K562 (cell line): ENCODE measurements around the gene FEV.

Experiments used
- CREB1 ChIP-seq, 2 experiments: sonication (generic) in 1 of 2; formaldehyde crosslinking in 1 of 2; IDR thresholded peaks; 2 replicates each; pipeline versions ENCODE4 v1.6.1 to v1.8.0; 2012 to 2022; ENCODE audit warnings: inconsistent platforms in 1 of 2, mild to moderate bottlenecking in 1 of 2, missing genetic modification reagents in 1 of 2, moderate library complexity in 1 of 2
- ELK1 ChIP-seq: sonication (generic); formaldehyde crosslinking; IDR thresholded peaks from 2 replicates; pipeline ENCODE4 v1.8.1; 2022; ENCODE audit warnings: missing genetic modification reagents
- EP300 ChIP-seq: IDR thresholded peaks from 2 replicates; pipeline ENCODE4 v1.6.1; 2012; ENCODE audit warnings: low read length, improper control_type of control experiment
- FOXJ3 ChIP-seq: sonication (generic); formaldehyde crosslinking; IDR thresholded peaks from 2 replicates; pipeline ENCODE4 v1.4.0; 2020; ENCODE audit warnings: mild to moderate bottlenecking, missing genetic modification reagents
- GABPB1 ChIP-seq: sonication (generic); formaldehyde crosslinking; IDR thresholded peaks from 2 replicates; pipeline ENCODE4 v1.8.0; 2022; ENCODE audit warnings: mild to moderate bottlenecking, missing genetic modification reagents
- GTF2E2 ChIP-seq: fragments of 200-800 bp; sonication (Bioruptor generic); IDR thresholded peaks from 2 replicates; pipeline ENCODE4 v1.6.1; 2016; ENCODE audit warnings: missing genetic modification characterization, missing compliant biosample characterization
- HBP1 ChIP-seq: fragments of 450-650 bp; formaldehyde crosslinking; IDR thresholded peaks from 2 replicates; pipeline ENCODE4 v1.4.0; 2022; ENCODE audit warnings: missing genetic modification characterization
- SMC3 ChIP-seq: conservative IDR thresholded peaks from 2 replicates; pipeline ENCODE4 v1.6.1; 2011; ENCODE audit warnings: low read depth, low read length, improper control_type of control experiment; ENCODE audit not compliant: insufficient read depth
- TBL1XR1 ChIP-seq, 2 experiments: IDR thresholded peaks; 2 replicates each; pipeline ENCODE4 v1.6.1; 2012; ENCODE audit warnings: improper control_type of control experiment in 2 of 2, low read length in 2 of 2, mild to moderate bottlenecking in 1 of 2
- TEAD4 ChIP-seq, 2 experiments: sonication (generic) in 1 of 2; formaldehyde crosslinking in 1 of 2; IDR thresholded peaks; 2 replicates each; pipeline versions ENCODE4 v1.6.1 to v1.8.0; 2012 to 2022; ENCODE audit warnings: borderline replicate concordance in 1 of 2, inconsistent platforms in 1 of 2, low read length in 1 of 2, mild to moderate bottlenecking in 1 of 2, missing genetic modification reagents in 1 of 2
- ZNF263 ChIP-seq: sonication (generic); formaldehyde crosslinking; IDR thresholded peaks from 2 replicates; pipeline ENCODE4 v1.8.0; 2022; ENCODE audit warnings: mild to moderate bottlenecking, missing genetic modification reagents, borderline replicate concordance
- TF ChIP-seq, protein P1 (sequence below): fragments of 450-650 bp; IDR thresholded peaks from 2 replicates; pipeline ENCODE4 v1.6.1; 2016; ENCODE audit warnings: mild to moderate bottlenecking
- TF ChIP-seq, protein P2 (sequence below): fragments of 250-450 bp; sonication (Bioruptor Pico); IDR thresholded peaks from 2 replicates; pipeline ENCODE4 v1.5.0; 2021; ENCODE audit warnings: mild to moderate bottlenecking, borderline replicate concordance
- TF ChIP-seq, protein P3 (sequence below), 3 experiments: IDR thresholded peaks in 2 of 3; conservative IDR thresholded peaks in 1 of 3; 2 replicates each; pipeline ENCODE4 v1.5.1; 2011 to 2012; ENCODE audit warnings: low read length in 3 of 3, mild to moderate bottlenecking in 3 of 3, control low read depth in 2 of 3, improper control_type of control experiment in 1 of 3, inconsistent platforms in 1 of 3, low read depth in 1 of 3, mixed read lengths in 1 of 3, moderate library complexity in 1 of 3; ENCODE audit not compliant: insufficient read depth in 2 of 3

DNA sequence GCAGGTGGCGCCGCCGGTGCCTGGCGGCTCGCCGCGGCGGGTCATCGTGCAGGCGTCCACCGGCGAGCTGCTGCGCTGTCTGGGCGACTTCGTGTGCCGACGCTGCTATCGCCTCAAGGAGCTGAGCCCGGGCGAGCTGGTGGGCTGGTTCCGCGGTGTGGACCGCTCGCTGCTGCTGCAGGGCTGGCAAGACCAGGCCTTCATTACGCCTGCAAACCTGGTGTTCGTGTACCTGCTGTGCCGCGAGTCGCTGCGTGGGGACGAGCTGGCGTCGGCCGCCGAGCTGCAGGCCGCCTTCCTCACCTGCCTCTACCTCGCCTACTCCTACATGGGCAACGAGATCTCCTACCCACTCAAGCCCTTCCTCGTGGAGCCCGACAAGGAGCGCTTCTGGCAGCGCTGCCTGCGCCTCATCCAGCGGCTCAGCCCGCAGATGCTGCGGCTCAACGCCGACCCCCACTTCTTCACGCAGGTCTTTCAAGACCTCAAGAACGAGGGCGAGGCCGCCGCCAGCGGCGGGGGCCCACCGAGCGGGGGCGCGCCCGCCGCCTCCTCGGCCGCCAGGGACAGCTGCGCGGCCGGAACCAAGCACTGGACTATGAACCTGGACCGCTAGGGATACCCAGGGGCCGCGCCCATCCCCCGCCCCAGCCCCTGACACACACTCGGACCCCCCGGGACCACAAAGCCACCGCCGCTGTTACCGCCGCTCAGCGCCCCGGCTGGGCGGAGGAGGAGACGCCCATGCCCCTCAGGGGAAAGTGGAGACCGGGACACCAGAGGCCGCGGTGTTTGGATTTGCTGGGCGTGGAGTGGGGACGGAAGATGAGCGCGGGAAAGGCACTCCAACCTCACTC is 24.4 kb downstream of the FEV start:
- no peak for TF ChIP-seq SMC3
- TF ChIP-seq CREB1 (IDR thresholded peaks at IDR 0.05) = no peak
- TF ChIP-seq CREB1 (CRISPR knock-in tag; IDR thresholded peaks at IDR 0.05) = no peak
- TF ChIP-seq HBP1 = no peak
- TF ChIP-seq, protein P1, sequence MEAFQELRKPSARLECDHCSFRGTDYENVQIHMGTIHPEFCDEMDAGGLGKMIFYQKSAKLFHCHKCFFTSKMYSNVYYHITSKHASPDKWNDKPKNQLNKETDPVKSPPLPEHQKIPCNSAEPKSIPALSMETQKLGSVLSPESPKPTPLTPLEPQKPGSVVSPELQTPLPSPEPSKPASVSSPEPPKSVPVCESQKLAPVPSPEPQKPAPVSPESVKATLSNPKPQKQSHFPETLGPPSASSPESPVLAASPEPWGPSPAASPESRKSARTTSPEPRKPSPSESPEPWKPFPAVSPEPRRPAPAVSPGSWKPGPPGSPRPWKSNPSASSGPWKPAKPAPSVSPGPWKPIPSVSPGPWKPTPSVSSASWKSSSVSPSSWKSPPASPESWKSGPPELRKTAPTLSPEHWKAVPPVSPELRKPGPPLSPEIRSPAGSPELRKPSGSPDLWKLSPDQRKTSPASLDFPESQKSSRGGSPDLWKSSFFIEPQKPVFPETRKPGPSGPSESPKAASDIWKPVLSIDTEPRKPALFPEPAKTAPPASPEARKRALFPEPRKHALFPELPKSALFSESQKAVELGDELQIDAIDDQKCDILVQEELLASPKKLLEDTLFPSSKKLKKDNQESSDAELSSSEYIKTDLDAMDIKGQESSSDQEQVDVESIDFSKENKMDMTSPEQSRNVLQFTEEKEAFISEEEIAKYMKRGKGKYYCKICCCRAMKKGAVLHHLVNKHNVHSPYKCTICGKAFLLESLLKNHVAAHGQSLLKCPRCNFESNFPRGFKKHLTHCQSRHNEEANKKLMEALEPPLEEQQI = no peak
- no peak for TF ChIP-seq ELK1 (CRISPR knock-in tag)
- no peak for TF ChIP-seq GABPB1
- no peak for TF ChIP-seq TEAD4 (IDR thresholded peaks at IDR 0.05; ENCODE audit: low read length)
- no peak for TF ChIP-seq TEAD4 (CRISPR knock-in tag; IDR thresholded peaks at IDR 0.05; ENCODE audit: borderline replicate concordance)
- TF ChIP-seq, protein P2, sequence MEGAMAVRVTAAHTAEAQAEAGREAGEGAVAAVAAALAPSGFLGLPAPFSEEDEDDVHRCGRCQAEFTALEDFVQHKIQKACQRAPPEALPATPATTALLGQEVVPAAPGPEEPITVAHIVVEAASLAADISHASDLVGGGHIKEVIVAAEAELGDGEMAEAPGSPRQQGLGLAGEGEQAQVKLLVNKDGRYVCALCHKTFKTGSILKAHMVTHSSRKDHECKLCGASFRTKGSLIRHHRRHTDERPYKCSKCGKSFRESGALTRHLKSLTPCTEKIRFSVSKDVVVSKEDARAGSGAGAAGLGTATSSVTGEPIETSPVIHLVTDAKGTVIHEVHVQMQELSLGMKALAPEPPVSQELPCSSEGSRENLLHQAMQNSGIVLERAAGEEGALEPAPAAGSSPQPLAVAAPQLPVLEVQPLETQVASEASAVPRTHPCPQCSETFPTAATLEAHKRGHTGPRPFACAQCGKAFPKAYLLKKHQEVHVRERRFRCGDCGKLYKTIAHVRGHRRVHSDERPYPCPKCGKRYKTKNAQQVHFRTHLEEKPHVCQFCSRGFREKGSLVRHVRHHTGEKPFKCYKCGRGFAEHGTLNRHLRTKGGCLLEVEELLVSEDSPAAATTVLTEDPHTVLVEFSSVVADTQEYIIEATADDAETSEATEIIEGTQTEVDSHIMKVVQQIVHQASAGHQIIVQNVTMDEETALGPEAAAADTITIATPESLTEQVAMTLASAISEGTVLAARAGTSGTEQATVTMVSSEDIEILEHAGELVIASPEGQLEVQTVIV (CRISPR knock-in tag) = no peak
- no peak for TF ChIP-seq TBL1XR1 (IDR thresholded peaks at IDR 0.05; ENCODE audit: low read length in 2 of 2)
- no peak for TF ChIP-seq GTF2E2
- no peak for TF ChIP-seq ZNF263 (CRISPR knock-in tag)
- TF ChIP-seq, protein P3, sequence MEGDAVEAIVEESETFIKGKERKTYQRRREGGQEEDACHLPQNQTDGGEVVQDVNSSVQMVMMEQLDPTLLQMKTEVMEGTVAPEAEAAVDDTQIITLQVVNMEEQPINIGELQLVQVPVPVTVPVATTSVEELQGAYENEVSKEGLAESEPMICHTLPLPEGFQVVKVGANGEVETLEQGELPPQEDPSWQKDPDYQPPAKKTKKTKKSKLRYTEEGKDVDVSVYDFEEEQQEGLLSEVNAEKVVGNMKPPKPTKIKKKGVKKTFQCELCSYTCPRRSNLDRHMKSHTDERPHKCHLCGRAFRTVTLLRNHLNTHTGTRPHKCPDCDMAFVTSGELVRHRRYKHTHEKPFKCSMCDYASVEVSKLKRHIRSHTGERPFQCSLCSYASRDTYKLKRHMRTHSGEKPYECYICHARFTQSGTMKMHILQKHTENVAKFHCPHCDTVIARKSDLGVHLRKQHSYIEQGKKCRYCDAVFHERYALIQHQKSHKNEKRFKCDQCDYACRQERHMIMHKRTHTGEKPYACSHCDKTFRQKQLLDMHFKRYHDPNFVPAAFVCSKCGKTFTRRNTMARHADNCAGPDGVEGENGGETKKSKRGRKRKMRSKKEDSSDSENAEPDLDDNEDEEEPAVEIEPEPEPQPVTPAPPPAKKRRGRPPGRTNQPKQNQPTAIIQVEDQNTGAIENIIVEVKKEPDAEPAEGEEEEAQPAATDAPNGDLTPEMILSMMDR (IDR thresholded peaks at IDR 0.05 in 2 of 3, conservative IDR thresholded peaks at IDR 0.05 in 1 of 3; ENCODE audit: insufficient read depth in 2 of 3, low read depth in 1 of 3, low read length in 3 of 3) = no peak
- no peak for TF ChIP-seq FOXJ3 (CRISPR knock-in tag)
- no peak for TF ChIP-seq EP300
